Activated CD4-positive, alpha-beta T cell treated with anti-CD3 and anti-CD28 coated beads, Interleukin-10, Interleukin-2, amounts not matched to agents 100 ng/mL and 50 ng/mL, durations not matched to agents 16 hours and 8 hours (primary cell): ENCODE results near the gene XRN1.
"Not testable (repeated sequence)": the region's sequence is repeated elsewhere in the genome, so short reads cannot be mapped to it uniquely, and the experiment has no call there.

Experiments used
- DNase-seq: peaks from one replicate; pipeline ENCODE4 v3.0.0-alpha.2; 2020

XRN1 gene

GRCh38 chr3:142436951-142437585, 10.8 kb downstream of the XRN1 start:
- DNase-seq = no peak

GRCh38 chr3:142434503-142434902, 13.3 kb downstream of the XRN1 start:
- DNase-seq = no peak

GRCh38 chr3:142433110-142433509, 14.7 kb downstream of the XRN1 start:
- DNase-seq = no peak

DNA sequence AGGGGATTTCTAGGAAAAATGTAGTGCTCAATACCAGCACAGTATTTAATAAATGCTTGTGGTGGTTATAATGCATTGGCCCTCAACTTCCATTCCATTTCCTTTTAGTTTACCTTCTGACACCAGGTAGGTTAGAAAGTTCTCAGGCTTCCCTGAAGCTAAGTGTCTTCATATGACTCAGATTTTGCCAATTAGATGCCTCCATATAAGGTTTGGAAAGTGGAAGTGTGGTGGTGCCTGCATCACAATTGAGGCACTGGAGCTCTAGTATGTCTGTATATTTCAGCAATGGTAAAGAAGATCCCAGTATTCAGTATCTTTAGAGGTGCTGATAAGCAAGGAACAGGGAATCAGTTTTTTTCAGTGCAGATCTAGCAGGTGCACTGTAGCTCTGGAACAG, 18.3 kb downstream of the XRN1 start:
- peak; percentile 5 for DNase-seq

GRCh38 chr3:142424754-142425153, 23.1 kb downstream of the XRN1 start:
- DNase-seq = no peak

GRCh38 chr3:142418926-142419592, 28.8 kb downstream of the XRN1 start:
- DNase-seq = no peak

- no peak for DNase-seq
These were observed 30.5 kb downstream of the XRN1 start for GRCh38 chr3:142417302-142417701.

- DNase-seq = not testable (repeated sequence)
These were observed 47.3 kb downstream of the XRN1 start for GRCh38 chr3:142400537-142400936.

DNA sequence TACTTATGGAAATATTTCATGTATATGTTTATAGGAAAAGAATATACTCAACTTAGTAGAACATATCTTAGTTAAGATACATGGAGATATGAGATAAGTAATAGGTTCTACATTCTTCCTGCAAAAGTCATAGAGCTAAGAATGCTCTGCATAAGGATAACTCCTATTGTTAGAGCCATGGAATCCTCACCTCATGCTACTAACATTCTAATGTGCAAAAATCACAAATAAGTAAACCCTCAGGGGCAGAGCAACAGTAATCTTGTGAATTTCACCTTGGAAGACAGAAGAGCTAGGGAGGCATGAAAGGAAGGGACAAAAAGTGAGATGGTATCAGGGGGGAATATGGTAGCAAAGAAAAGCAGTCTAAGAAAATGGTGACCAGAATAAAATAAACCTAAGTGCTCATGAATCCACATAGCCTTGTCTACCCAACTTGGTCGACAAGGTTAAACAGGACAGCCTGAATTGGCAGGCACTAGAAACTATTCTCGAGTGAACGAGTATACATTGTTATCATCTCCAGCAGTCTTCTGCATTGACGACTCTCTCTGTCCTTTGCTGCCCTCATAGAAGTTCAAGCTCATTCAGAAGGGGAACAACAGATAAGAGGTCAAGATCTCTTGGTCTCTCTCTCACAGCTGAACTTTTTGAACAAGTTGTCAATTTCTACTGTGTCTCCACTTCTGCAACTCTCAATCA, 52.8 kb downstream of the XRN1 start:
- no peak for DNase-seq

GRCh38 chr3:142385078-142385477, 62.8 kb downstream of the XRN1 start:
- DNase-seq = no peak

DNA sequence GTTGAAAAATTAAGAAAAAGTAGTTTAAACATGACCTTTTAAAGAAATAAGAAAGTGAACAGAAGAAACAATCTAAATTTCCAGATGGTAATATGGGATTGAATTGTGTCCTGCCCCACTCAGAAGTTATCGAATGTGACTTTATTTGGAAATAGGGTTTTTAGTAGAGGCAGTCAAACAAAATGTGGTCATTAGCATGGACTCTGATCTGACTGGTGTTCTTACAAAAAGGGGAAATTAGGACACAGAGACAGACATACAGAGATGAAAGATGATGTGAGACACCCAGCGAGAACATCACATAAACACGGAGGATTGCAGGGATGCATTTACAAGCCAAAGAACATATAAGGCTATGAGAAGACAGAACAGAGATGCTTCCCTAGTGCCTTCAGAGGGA, 73.2 kb downstream of the XRN1 start:
- DNase-seq = no peak

- not testable (repeated sequence) for DNase-seq
These were observed 78.3 kb downstream of the XRN1 start for GRCh38 chr3:142369576-142369975.

DNA sequence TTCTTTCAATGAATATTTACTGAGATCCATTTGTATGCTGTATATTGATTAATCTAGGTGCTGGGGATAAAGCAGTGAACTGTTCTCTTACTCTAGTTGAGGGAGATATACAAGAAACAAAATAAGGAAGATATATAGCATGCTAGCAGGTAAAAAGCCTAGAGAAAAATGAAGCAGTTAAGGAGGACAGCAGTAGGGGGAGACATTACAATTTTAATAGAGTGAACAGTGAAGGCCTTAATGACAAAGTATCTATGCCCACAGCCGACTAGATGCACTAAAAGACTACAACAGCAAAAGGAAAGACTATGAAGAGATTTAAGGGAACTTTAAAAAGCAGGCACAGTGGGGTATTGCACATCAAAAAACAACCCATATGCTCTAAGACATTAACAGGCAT, 81.4 kb downstream of the XRN1 start:
- peak; percentile 9 for DNase-seq

- DNase-seq = no peak
These were observed 83.8 kb downstream of the XRN1 start for GRCh38 chr3:142363936-142364467.

DNA sequence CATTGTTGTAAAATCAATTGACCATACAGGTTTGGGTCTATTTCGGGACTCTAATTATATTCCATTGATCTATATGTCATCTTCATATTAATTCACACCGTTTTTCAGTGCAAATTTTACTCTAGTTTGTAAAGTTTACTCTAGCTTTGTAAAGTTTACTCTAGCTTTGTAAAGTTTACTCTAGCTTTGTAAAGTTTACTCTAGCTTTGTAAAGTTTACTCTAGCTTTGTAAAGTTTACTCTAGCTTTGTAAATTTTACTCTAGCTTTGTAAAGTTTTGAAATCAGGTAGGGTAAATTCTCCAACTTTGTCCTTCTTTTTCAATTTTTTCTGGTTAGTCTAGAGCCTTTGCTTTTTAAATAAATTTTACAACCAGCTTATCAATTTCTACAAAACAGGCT, 84.4 kb downstream of the XRN1 start:
- DNase-seq = not testable (repeated sequence)

GRCh38 chr3:142359367-142359766, 88.5 kb downstream of the XRN1 start:
- no peak for DNase-seq

GRCh38 chr3:142356818-142357217, 91.0 kb downstream of the XRN1 start:
- no peak for DNase-seq

GRCh38 chr3:142355692-142356091, 92.1 kb downstream of the XRN1 start:
- DNase-seq = no peak

GRCh38 chr3:142354076-142354475, 93.8 kb downstream of the XRN1 start:
- DNase-seq = no peak

DNA sequence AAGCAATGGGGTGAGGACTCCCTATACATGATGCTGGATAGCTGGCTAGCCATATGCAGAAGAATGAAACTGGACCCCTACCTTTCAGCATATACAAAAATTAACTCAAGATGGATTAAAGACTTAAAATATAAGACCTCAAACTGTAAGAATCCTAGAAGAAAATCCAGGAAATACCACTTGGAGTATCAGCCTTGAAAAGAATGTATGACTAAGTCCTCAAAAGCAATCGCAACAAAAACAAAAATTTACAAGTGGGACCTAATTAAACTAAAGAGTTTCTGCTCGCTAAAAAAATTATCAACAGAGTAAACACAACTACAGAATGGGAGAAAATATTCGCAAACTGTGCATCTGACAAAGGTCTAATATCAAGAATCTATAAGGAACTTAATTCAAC, 94.3 kb downstream of the XRN1 start:
- no peak for DNase-seq

DNA sequence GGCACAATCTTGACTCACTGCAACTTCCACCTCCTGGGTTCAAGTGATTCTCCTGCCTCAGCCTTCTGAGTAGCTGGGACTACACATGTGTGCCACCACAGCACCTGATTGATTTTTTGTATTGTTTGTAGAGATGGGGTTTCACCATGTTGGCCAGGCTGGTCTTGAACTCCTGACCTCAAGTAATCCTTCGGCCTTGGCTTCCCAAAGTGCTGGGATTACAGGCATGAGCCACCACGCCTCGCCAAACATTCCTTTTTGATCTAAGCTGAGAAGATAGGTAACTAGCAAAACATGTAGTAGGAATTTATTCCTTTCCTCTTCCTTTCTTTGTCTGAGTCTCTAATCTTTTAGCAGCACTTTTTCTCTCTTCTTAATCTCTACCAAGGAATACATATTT, 95.1 kb downstream of the XRN1 start:
- not testable (repeated sequence) for DNase-seq

DNA sequence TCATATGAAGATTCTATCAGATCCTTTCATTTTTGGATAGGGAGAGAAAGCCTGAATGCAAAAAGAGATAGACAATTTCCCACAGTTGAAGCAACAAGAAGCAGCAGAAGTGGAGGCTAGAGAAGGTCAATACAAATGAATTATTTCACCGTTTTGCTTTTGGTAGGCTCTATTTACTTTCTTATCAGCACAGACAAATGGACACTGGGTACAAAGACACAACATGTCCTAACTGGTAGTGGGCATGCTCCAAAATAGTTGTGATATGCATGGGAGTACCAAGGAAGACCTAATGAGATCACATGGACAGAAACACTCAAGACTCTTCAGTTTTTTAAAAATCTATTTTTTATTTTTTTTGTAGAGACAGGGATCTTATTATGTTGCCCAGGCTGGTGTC, 99.4 kb downstream of the XRN1 start:
- no peak for DNase-seq

DNA sequence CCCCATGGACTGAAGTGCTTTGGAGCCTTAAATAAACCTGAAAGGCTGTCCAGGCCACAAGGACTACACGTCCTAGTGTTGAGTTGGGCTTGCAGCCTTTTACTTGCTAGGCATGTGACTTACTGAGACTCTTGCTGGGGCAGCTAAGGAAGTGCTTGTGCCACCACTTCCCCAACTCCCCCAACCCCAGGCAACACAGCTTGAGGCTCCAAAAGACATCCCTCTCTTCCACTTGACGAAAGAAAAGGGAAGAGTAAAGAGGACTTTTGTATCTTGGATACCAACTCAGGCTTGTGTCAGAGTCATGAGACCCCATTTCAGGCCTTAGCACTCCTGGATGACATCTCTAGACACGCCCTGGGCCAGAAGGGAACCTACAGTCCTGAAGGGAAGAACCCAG, 109.8 kb downstream of the XRN1 start:
- no peak for DNase-seq

- no peak for DNase-seq
These were observed 115.4 kb downstream of the XRN1 start for GRCh38 chr3:142332390-142332789.
